ENCODE results near the gene SLC6A19. TPM values are rescaled to one million over a fixed set of nuclear protein-coding genes. Genes with fewer than 3 reads are reported as not detected.

SLC6A19 gene
- total RNA-seq, 6 experiments from 2014 or later: not detected

- no peaks in the 10 kb centered on the region for H3K4me1 Mint-ChIP-seq (ENCODE audit: low read depth)
- H3K36me3 Mint-ChIP-seq (ENCODE audit: low read depth): no peaks in the 10 kb centered on the region
- H3K27me3 Mint-ChIP-seq (ENCODE audit: insufficient read depth): peaks cover 9% of the 10 kb centered on the region
- no peak for TF ChIP-seq CTCF (IDR thresholded peaks at IDR 0.05)
- no peak for DNase-seq
- no peak overlapping the region for H3K27ac Mint-ChIP-seq
- H3K4me3 Mint-ChIP-seq: no peak overlapping the region
- no peaks in the 10 kb centered on the region for H3K9me3 Mint-ChIP-seq
Observed at GRCh38 chr5:1182633-1183423, 18.6 kb upstream of the SLC6A19 start.

- no peaks in the 10 kb centered on the region for H3K4me1 Mint-ChIP-seq (ENCODE audit: low read depth)
- H3K9me3 Mint-ChIP-seq: no peaks in the 10 kb centered on the region
- DNase-seq: no peak
- peaks cover 9% of the 10 kb centered on the region for H3K27me3 Mint-ChIP-seq (ENCODE audit: insufficient read depth)
- no peak for TF ChIP-seq CTCF (IDR thresholded peaks at IDR 0.05)
- no peaks in the 10 kb centered on the region for H3K36me3 Mint-ChIP-seq (ENCODE audit: low read depth)
- H3K27ac Mint-ChIP-seq: no peak overlapping the region
- H3K4me3 Mint-ChIP-seq: no peak overlapping the region
Observed at GRCh38 chr5:1183424-1184162, 17.8 kb upstream of the SLC6A19 start.

- no peak for DNase-seq
- no peaks in the 10 kb centered on the region for H3K4me1 Mint-ChIP-seq (ENCODE audit: low read depth)
- no peaks in the 10 kb centered on the region for H3K9me3 Mint-ChIP-seq
- TF ChIP-seq CTCF (IDR thresholded peaks at IDR 0.05): no peak
- no peak overlapping the region for H3K4me3 Mint-ChIP-seq
- H3K27me3 Mint-ChIP-seq (ENCODE audit: insufficient read depth): peaks cover 12% of the 10 kb centered on the region
- no peaks in the 10 kb centered on the region for H3K36me3 Mint-ChIP-seq (ENCODE audit: low read depth)
- H3K27ac Mint-ChIP-seq: no peak overlapping the region
Observed at GRCh38 chr5:1184163-1184470, 17.3 kb upstream of the SLC6A19 start.

DNA sequence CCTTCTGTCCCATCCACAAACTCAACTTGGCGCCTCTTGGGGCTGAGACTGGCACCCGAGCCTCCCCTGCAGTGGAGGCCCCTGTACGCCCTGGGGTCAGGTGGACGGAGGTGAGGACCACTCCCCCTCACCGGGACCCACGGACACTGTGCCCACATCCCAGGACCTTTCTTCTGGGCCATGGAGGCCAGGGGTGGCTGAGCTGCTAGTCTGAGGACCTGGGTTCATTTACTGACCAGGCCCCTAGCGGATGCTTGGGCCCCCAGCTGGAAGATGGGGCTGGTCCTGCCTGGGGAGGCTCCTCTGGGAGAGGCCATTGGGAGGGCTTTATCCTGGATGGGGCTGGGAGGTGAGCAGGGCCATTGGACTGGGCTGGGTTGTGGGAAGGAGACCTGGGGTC is 16.9 kb upstream of the SLC6A19 start:
- Mint-ChIP-seq H3K4me1 (ENCODE audit: low read depth) (no peaks in the 10 kb centered on the region), H3K4me3 (no peak overlapping the region), H3K27me3 (ENCODE audit: insufficient read depth) (peaks cover 15% of the 10 kb centered on the region), H3K9me3 (no peaks in the 10 kb centered on the region), H3K36me3 (ENCODE audit: low read depth) (no peaks in the 10 kb centered on the region), H3K27ac (no peak overlapping the region)
- TF ChIP-seq CTCF (IDR thresholded peaks at IDR 0.05): no peak
- DNase-seq: no peak

DNA sequence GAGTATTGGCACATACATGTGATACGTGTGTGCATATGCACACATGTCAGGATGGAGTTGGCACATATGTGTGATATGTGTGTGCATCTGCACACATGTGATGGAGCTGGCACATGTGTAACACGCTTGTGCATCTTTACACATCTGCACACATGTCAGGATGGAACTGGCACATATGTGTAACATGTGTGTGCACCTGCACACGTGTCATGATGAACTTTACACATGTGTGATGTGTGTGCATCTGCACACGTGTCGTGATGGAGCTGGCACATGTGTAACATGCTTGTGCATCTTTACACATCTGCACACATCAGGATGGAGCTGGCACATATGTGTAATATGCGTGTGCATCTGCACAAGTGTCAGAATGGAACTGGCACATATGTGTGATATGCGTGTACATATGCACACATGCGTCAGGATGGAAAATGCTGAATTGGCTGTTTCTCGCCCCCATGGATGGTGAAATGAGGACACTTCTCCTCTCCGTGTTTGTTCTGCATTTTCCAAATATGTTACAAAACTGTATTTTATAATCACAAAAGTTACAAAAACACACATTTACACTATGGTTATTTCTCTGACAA is 16.3 kb upstream of the SLC6A19 start:
- H3K4me3 Mint-ChIP-seq: no peak overlapping the region
- no peaks in the 10 kb centered on the region for H3K4me1 Mint-ChIP-seq (ENCODE audit: low read depth)
- DNase-seq: no peak
- H3K9me3 Mint-ChIP-seq: no peaks in the 10 kb centered on the region
- H3K27me3 Mint-ChIP-seq (ENCODE audit: insufficient read depth): peaks cover 14% of the 10 kb centered on the region
- H3K27ac Mint-ChIP-seq: no peak overlapping the region
- H3K36me3 Mint-ChIP-seq (ENCODE audit: low read depth): no peaks in the 10 kb centered on the region
- TF ChIP-seq CTCF (IDR thresholded peaks at IDR 0.05): no peak
